Raji (cell line): ENCODE data around the gene ENDOV.

Experiments used
- POLR2A ChIP-seq: IDR thresholded peaks from 2 replicates; pipeline ENCODE4 v1.6.1; 2011; ENCODE audit warnings: low read depth, low read length, control low read depth; ENCODE audit not compliant: insufficient read depth

The ENDOV gene

DNA sequence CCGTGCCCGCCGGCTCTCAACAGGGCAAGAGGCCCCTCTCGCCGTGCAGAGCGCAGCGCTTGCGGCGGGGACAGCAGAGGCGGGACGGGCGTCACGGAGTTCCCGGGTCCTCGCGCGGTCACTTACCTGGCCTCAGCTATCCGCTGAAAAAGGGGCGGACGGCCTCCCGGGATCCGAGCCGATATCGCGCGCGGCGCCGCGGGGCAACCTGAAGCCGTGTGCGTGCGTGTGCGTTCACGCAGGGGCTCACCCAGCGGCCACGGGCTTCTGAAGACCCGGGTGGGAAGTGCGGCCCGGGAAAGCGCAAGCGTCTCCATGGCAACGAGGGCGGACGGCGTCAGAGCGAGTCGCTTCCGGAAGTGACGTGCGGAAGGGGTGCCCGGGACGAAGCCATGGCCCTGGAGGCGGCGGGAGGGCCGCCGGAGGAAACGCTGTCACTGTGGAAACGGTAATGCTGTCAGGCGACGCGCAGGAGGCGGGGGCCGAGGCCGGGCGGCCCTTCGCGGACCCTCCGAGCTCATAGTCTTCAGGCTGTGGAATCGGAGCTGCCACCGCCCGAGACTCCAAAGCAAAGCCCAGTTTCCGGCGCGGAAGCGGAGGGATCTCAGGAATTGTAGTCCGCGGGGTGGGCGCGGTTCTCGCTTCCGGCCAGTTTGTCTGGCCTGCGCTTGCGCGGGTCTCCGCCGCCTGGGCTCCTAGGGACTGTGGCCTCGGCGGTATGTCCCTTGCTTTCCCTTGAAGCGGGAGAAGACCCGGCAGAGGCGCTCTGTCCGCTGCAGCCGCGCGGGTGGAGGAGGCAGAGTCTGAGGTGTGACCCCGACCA, at the start of gene ENDOV:
Gene ENDOV (plus strand): TSS at position 365 of the 823 bp plus-strand sequence. CDS start 28 bp downstream, at position 393.
- TF ChIP-seq POLR2A = peak; percentile 70

DNA sequence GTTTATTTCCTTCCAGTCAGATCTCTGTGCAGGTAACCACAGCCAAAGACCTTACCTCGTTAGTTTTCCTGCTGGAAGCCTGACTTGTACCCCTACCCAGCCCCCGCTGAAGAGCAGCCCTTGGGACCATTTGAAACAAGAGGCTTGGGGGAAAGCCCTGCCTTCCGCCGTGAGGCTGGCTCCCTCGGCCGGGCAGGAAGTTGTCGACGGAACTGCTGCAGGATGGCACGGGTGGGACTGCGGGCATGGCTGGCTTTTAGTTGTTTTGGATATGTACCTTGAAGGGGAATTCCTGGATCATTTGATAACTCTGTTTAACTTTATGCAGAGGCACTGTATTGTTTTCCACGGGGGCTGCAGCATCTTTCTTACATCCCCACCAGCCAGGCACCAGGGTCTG, 49.0 kb upstream of the ENDOV start:
- TF ChIP-seq POLR2A = no peak

DNA sequence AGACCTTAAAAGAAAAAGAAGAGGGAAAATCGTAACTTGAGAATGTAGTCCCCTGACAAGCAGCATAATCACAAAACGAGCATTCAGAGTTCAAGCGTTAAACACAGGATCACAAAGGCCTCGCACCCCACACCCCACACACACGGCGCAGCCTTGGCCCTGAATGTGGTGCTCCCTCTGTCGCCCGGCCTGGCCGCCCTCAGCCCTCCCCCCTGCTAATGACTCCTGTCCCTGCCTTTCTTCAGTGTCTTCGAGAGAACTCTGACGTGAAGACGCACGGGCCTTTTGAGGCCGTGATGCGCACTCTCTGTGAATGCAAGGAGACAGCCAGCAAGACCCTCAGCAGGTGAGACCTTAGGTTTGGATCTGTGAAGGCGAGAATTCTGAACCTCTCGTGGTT, 47.5 kb upstream of the ENDOV start:
- TF ChIP-seq POLR2A = no peak

DNA sequence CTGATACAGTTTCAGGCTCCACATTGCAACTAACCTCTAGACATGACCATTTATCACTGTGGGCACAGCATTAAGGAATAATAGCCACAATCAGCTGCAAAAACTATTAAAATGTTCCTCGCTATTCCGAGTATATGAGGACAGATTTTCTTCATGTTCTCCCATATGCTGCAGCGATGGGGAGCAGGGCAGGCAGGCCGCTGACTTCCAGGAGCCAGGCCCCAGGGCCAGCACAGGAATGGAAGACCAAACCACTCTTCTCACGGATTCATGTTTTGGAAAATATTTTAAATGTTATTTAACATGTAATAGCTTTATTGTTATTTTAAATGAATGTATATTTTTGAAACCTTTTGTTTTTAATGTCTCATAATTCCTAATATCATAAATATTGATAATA, 43.8 kb upstream of the ENDOV start:
- no peak for TF ChIP-seq POLR2A

DNA sequence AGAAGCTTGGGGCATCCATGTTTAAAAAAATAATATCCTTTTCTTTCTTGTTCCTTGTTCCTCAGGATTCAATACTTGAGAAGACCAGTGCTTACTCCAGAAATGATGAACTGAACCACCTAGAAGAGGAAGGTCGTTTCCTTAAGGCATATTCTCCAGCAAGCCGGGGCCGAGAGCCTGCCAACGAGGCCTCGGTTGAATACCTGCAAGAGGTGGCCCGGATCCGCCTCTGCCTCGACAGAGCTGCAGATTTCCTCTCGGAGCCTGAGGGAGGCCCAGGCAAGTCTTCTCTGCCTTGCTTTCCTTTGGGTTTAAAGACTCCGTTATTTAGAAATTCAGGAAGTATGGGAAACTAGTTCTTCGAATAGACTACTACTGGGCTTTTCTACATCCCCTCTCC, 42.5 kb upstream of the ENDOV start:
- no peak for TF ChIP-seq POLR2A

DNA sequence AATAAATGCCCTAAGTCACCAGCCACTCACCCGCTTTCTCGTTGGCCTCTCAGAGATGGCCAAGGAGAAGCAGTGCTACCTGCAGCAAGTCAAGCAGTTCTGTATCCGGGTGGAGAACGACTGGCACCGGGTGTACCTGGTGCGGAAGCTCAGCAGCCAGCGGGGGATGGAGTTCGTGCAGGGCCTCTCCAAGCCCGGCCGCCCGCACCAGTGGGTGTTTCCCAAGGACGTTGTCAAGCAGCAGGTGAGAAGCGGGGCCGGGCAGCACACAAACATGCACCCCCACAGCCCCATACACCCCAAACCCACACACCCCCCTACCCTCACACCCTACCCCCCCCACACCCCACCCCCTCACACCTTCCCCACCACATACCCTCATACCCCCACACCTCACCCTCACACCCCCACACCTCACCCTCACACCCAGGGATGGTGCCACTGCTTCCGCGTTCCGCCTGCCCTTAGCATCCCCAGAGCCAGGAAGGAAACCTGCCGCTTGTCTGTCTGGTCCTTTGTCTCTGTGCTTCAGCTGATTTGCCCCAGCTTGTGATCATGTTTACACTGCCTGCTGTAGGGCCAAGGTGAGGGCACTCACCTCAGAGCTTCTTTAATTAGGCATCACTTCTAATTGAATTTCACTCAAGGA, 41.9 kb upstream of the ENDOV start:
- no peak for TF ChIP-seq POLR2A

DNA sequence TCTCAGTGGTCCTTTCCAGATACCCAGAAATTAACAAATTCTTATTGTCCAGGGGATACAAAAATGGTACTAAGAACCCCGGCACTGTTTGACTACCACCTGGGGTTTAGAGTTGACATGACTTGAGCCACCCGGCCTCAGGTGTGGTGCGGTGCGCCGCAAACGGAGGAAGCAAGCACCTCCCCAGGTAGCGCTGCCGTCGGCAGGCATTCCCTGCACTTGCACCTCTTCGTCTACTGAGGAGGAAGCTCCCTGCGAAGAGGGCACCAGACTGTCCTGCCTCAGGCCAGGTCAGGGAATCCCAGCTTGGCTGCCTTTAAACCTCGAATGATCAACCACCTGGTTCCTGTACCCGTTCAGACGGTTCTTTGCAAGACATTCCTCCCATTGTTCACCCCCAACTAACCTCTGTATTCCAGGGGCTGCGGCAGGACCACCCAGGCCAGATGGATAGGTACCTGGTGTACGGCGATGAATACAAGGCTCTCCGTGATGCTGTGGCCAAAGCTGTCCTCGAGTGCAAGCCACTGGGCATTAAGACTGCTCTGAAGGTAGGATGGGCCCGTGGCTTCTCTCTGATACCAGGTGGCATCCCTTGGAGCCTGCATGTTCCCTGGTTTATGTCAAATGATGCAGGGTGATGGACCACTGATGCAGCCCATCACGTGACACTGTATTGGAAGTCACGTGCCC, 40.8 kb upstream of the ENDOV start:
- TF ChIP-seq POLR2A = no peak

DNA sequence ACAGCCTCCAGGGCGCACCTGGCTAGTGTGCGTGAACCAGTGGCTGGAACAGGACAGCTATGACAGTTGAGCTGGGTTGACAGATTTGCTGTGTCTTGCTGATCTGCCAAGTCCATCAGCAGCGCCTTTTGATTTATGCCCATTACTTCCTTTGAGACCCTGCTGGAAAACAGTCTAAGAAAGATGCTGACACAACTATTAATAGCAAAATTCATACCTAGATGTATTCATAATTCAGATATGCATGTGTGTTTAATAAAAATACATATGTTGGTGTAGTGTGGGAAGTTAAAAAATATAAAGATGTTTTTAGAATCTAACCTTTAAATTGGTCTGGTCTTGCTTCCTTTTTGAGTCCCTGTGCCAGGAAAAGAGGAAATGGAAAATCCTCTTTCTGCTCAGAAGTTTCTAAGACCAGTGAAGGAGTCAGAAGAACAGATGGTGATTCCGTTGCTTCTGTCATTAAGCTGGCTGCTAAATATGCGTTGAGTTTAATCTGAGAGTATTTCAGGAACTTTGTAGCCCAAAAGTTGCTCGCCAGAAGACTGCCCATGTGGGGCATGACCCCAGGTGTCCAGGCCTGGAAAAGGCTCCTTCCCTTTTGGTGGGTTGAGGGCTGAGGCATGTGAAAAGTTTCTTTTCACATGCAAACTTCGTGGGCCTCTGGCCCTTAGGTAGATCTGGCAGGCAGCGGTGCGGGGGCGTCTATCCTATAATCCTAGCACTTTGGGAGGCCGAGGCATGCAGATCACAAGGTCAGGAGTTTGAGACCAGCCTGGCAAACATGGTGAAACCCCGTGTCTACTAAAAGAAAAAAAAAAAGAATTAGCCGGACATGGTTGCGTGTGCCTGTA, 40.0 kb upstream of the ENDOV start:
- TF ChIP-seq POLR2A = no peak

DNA sequence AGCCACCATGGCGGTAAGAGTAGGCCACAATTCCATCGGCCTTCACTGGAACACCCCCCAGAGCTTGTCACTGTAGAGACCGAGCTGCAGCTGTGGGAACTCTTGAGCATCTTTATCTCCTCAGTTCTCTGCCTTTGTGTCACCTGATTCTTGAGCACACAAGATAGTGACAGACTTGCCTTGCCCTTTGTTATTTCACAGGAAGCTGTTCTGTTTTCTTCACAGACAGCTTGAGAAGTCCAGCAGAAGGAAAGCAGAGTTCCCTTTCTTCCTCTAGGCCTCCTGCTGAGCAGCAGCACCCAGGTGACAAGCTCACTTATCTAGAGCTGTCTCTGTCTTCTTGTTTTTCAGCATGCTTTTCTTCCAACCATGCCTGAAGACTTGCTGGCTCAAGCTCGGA, 38.4 kb upstream of the ENDOV start:
- TF ChIP-seq POLR2A = no peak

DNA sequence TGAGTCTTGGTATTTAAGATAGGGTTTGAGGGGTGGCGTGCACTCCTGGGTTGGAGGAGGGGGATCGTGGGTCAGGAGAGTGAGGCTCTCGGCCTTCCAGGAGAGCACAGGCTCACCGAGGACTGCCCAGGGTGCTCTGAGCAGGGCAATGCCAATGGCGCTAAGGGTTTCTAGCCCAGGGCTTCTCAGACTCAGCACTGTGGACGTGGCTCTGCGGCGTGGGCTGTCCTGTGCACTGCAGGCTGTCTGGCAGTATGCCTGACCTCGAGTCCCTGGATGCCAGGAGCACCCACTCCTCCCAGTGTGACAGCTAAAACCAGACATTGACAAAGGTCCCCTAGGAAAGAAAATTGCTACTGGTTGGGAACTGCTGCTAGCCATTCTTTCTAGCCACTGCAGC, 37.2 kb upstream of the ENDOV start:
- no peak for TF ChIP-seq POLR2A

DNA sequence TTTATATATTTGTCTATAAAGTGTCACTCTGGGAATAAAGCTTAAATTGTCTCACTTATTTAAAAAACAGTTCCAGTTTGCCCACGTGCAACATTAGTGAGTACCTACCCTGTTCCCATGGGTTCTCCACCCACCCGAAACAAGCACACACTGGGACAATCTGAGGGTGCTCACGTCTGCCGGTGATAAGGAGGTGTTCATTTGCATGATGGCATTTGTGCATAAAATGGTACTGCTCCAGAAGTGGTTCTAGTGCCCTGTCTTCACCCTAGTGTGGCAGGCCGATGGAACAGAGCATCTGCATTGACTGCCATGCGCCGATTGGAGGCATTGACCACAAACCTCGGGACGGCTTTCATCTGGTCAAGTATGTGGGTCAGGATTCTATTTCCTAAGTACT, 35.6 kb upstream of the ENDOV start:
- TF ChIP-seq POLR2A = no peak

DNA sequence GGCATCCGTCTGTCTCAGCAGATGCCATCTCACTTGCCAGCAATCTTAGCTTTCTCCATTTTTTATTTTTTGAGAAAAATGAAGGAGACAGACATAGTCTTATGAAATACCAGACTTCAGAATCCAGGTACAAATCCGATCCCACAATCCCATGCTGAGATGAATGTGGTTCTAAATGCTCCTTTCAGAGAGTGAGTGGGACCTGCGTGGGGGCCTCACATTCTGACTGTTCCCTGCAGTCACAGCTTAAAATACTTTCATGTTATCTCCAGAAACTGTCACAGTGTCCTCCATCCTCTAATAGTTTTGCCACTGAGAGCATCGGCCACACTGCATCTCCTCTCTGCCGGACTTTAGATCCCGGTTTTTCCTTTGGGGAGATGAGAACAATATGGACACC, 34.9 kb upstream of the ENDOV start:
- no peak for TF ChIP-seq POLR2A

DNA sequence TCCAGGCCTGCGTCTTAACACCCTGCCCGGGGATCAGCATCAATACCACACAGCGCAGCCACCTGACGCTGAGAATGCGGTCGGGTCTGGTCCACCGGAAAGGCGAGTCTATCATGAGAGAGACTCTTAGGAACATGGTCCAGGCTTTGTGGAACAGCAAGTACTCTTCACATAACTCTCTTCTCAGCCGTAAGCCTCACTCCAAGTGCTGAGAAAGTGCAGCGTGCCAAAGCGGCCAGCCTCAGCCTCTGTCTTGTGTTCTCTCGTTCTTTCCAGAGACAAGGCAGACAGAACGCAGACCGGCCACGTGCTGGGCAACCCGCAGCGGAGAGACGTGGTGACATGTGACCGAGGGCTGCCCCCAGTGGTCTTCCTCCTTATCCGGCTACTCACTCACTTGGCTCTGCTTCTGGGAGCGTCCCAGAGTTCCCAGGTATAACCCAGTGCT, 34.4 kb upstream of the ENDOV start:
- TF ChIP-seq POLR2A = no peak

DNA sequence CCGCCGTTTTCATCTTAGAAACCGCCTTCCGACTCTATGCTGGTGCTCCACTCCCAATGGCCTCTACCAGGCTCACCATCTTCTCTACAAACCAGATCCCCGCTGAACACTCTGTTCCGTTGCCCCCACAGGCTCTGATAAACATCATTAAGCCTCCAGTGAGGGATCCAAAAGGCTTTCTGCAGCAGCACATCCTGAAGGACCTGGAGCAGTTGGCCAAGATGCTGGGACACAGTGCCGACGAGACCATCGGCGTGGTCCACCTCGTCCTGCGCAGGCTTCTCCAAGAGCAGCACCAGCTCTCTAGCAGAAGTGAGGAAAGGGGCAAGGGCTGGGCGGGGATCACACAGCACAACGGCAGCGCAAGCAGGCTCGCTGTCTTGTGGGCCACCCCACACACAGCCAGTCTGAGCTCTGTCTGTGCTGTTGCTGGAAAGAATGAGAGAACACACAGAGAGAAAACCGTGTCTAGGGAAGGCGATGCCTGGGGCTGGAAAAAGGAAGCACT, 33.5 kb upstream of the ENDOV start:
- TF ChIP-seq POLR2A = no peak

DNA sequence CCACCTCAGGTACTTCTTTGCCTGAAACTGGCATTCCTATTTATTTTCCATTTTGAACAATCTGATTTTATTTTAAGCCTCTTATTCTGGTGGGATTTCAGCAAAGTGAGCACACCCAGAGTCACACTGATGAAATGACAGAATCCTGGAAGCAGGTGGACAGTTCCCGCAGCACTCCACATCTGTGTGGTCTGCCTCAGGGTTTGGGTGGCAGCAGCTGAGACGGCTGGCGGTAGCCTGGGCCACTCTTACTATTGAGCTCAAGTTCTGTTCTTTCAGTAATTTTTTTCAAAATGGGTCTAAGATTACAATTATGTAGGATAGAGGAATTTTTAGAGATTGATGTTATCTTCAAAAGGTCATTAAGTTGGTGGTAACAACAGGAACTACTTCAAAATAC, 32.5 kb upstream of the ENDOV start:
- TF ChIP-seq POLR2A = no peak
